Esophagus squamous epithelium (tissue), 5 donors: ENCODE measurements around the gene AP4M1. TPM values are rescaled to one million over a fixed set of nuclear protein-coding genes. Genes with fewer than 3 reads are reported as not detected.

ENCODE experiments used
- DNase-seq: peaks from one replicate; lab custom pipeline; 2025; lab: John Stamatoyannopoulos, UW
- H3K27ac ChIP-seq, 4 donors: fragments of 200-600 bp; sonication (generic); one replicate each; pipeline ENCODE4 v1.5.1; 2016 to 2019; ENCODE audit warnings: mild to moderate bottlenecking in 1 of 4
- H3K27me3 ChIP-seq, 4 donors: fragments of 200-600 bp; sonication (generic); 1 replicate in 3 of 4; 2 replicates in 1 of 4; pipeline versions ENCODE4 v1.5.1 to v1.6.0; 2017 to 2021; ENCODE audit warnings: antibody characterized with exemption in 1 of 4
- H3K36me3 ChIP-seq, 3 donors: fragments of 200-600 bp; sonication (generic); one replicate each; pipeline ENCODE4 v1.5.1; 2016 to 2019
- H3K4me1 ChIP-seq, 3 donors: fragments of 200-600 bp; sonication (generic); one replicate each; pipeline ENCODE4 v1.5.1; 2017 to 2019
- H3K4me3 ChIP-seq, 4 donors: fragments of 200-600 bp; sonication (generic); 1 replicate in 3 of 4; 2 replicates in 1 of 4; pipeline ENCODE4 v1.5.1; 2016 to 2019; ENCODE audit warnings: mild to moderate bottlenecking in 2 of 4, moderate library complexity in 1 of 4
- H3K9me3 ChIP-seq, 3 donors: fragments of 200-600 bp; sonication (generic); one replicate each; pipeline ENCODE4 v1.5.1; 2016 to 2019
- CTCF ChIP-seq, 6 experiments: fragments of 450-650 bp in 4 of 6; fragments of 200-600 bp in 2 of 6; sonication (generic) in 2 of 6; IDR thresholded peaks; one replicate each; pipeline ENCODE4 v1.5.1; 2016 to 2019; ENCODE audit warnings: antibody characterized with exemption in 6 of 6, mild to moderate bottlenecking in 4 of 6, moderate library complexity in 4 of 6
- POLR2A ChIP-seq, 4 donors: fragments of 450-650 bp; IDR thresholded peaks; one replicate each; pipeline ENCODE4 v1.6.1; 2017; ENCODE audit warnings: antibody characterized with exemption in 4 of 4, mild to moderate bottlenecking in 4 of 4, moderate library complexity in 3 of 4
- whole genome bisulfite sequencing, 2 donors: methylation state at CpG; one replicate each; pipeline ENCODE4 v1.1.5; 2018; 5-methylcytosine and 5-hydroxymethylcytosine counted together
- intact Hi-C: fragments of 100-400 bp; cut with DNase I; formaldehyde crosslinking; loops from one replicate; pipeline ENCODE4 v1.15.0; 2022
- total RNA-seq, 4 donors: library from RNA; depleted of rRNA; stranded (reverse); fragments of >200 nt; gene quantifications; one replicate each; pipeline ENCODE4 v1.1.0, GENCODE V29; 2016
- donor health status: DM: yes; HTN: yes; CAD: no.

The AP4M1 gene
- total RNA-seq, 4 donors from 2014 or later: 8.1 to 26.1 (median 9.9) TPM

GRCh38 chr7:100088621-100089457 is 12.6 kb upstream of the AP4M1 start, which contains the start of gene COPS6:
COPS6 (plus strand) TSS chr7:100088969; CDS start chr7:100088991, 22 bp downstream.
- peak in 3 of 4 donors; percentile 62 to 81 (median 75) for TF ChIP-seq POLR2A (IDR thresholded peaks at IDR 0.05)
- TF ChIP-seq CTCF (IDR thresholded peaks at IDR 0.05): peak in 2 of 6 experiments; percentile 3 to 27
- H3K4me3 ChIP-seq: peak within 1 kb of the TSS; percentile 77 to 91 (median 85)
- intact Hi-C loops: no loop called here
- H3K27ac ChIP-seq: peak within 1 kb of the TSS; percentile 87 to 91 (median 88)
- 0 to 1% methylated on average over 15 to 41 of the region's 68 CpGs for WGBS, 2 donors
- H3K36me3 ChIP-seq: peaks cover 11 to 41% (median 31%) of the 10 kb centered on the region in 3 donors
- no peaks in the 10 kb centered on the region for H3K27me3 ChIP-seq
- no peaks in the 10 kb centered on the region for H3K9me3 ChIP-seq
- DNase-seq: no peak
- peaks cover 5 to 42% (median 17%) of the 10 kb centered on the region in 3 donors for H3K4me1 ChIP-seq

- peak overlapping the region; percentile 77 to 91 (median 85) for H3K4me3 ChIP-seq
- peak overlapping the region; percentile 87 to 91 (median 88) for H3K27ac ChIP-seq
- peaks cover 15 to 49% (median 36%) of the 10 kb centered on the region in 3 donors for H3K36me3 ChIP-seq
- no peak for DNase-seq
- intact Hi-C loops: no loop called here
- 13 to 17% methylated on average over 6 of the region's 7 CpGs for WGBS, 2 donors
- TF ChIP-seq POLR2A (IDR thresholded peaks at IDR 0.05): no peak
- TF ChIP-seq CTCF (IDR thresholded peaks at IDR 0.05): no peak
- H3K9me3 ChIP-seq: no peaks in the 10 kb centered on the region
- H3K27me3 ChIP-seq: no peaks in the 10 kb centered on the region
- peaks cover 5 to 47% (median 17%) of the 10 kb centered on the region in 3 donors for H3K4me1 ChIP-seq
Observed at GRCh38 chr7:100089458-100090196, 11.8 kb upstream of the AP4M1 start.

GRCh38 chr7:100090527-100091410 is 10.7 kb upstream of the AP4M1 start:
- DNase-seq: no peak
- intact Hi-C loops: no loop called here
- Histone ChIP-seq H3K36me3 (peaks cover 21 to 60% (median 47%) of the 10 kb centered on the region in 3 donors), H3K27me3 (no peaks in the 10 kb centered on the region), H3K27ac (peak overlapping the region in 3 of 4 donors; percentile 87 to 89 (median 88)), H3K4me1 (peaks cover 5 to 47% (median 17%) of the 10 kb centered on the region in 3 donors), H3K9me3 (no peaks in the 10 kb centered on the region), H3K4me3 (no peak overlapping the region)
- TF ChIP-seq CTCF (IDR thresholded peaks at IDR 0.05) (no peak), POLR2A (IDR thresholded peaks at IDR 0.05) (no peak)
- WGBS, 2 donors: 73 to 83% methylated on average over 9 to 13 of the region's 14 CpGs

- TF ChIP-seq CTCF (IDR thresholded peaks at IDR 0.05): no peak
- no peak for TF ChIP-seq POLR2A (IDR thresholded peaks at IDR 0.05)
- no peak for DNase-seq
- H3K27ac ChIP-seq: peak overlapping the region in 1 of 4 donors; percentile 87
- peaks cover 25 to 68% (median 55%) of the 10 kb centered on the region in 3 donors for H3K36me3 ChIP-seq
- no peaks in the 10 kb centered on the region for H3K9me3 ChIP-seq
- WGBS, 2 donors: 40 to 79% methylated on average over 7 to 10 of the region's 19 CpGs
- H3K4me3 ChIP-seq: no peak overlapping the region
- intact Hi-C loops: no loop called here
- H3K4me1 ChIP-seq: peaks cover 5 to 47% (median 17%) of the 10 kb centered on the region in 3 donors
- no peaks in the 10 kb centered on the region for H3K27me3 ChIP-seq
Observed at GRCh38 chr7:100091411-100092181, 9.8 kb upstream of the AP4M1 start.
